HG03520 (cell line): ENCODE results near the gene PRDM12.
A peak's percentile ranks its signal among the peaks of the same experiment; 100 is the strongest.

Experiments
- ATAC-seq: cut with Tn5 transposase; IDR thresholded peaks from one replicate; pipeline ENCODE4 v1.9.1; 2021; ENCODE audit warnings: mild to moderate bottlenecking, moderate library complexity; ENCODE audit not compliant: unreplicated experiment

PRDM12 gene

DNA sequence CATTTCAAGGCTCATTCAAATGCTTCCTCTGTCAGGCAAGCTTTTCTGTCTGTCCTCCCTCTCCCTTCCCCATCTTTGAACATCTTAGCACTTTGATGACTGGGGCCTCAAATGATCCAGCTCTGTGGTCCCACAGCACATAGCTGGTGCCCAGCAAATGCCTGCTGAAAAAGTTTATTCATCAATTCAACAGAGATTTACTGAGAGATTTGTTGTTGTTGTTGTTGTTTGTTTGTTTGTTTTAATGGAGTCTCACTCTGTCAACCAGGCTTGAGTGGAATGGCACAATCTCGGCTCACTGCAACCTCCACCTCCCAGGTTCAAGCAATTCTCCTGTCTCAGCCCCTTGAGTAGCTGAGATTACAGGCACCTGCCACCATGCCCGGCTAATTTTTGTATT, 23.2 kb downstream of the PRDM12 start:
- ATAC-seq = no peak

DNA sequence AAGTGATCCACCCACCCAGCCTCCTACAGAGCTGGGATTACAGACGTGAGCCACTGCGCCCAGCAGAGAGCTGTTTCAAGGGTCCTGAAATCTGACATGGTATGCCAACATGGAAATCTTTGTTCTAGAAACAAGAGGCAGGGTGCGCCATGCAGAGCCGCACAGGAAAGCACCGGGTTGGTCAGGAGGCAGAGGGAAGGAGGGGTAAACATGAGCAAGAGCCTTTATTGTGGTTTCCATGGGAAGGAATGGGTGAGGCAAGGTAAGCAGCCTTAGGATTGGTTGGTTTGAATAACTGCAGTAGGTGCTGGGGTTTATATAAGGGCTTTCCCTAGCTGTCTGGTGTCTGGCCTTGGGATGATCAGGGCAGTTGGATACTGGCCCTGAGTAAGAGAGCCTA, 23.7 kb downstream of the PRDM12 start:
- no peak for ATAC-seq

DNA sequence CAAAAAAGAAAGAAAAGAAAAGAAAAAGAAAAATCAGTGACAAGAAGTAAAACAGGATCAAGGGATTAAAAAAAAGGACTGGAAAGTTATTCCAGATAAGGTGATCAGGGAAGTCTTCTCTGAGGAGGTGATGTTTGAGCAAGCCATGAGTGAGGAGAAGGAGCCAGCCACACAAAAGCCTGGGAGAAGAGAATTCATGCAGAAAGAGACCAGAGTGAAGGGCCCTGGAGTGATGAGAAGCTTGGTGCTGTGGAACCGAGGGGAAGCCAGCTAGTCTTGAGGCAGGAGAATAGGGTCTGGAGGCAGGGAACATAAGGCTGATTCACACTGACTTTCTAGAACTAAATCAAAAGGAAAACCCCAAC, 25.2 kb downstream of the PRDM12 start:
- ATAC-seq = no peak

DNA sequence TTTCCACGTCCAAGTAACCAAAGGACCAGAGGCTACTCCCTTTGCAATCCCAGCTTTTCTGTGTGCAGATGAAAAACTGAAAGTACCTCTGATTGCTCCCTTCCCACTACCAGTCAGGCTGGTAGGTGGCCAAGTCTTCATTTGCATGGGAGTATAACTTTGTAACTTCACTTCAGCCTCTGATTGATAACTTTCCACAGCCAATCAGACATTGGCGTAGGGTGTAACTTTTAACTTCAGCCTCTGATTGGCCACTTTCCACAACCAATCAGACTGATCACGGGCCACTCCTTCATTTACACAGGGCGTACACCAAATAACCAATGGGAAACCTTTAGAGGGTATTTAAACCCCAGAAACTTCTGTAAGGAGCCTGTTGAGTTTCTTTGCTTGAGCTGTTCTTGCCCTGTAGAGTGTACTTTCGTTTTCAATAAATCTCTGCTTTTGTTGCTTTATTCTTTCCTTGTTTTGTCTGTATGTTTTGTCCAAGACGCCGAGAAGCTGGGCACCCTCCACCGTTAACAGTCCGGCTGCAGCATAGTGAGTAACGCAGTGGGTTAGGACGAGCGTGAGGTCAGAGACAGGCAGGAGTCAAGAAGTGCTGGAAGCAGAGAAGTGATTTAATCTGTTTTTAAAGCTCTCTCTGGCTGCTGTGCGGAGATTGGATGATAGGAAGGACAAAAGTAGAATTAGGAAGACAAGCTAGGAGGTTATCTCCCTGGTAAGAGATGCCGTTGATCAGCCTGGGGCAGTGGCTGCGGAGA, 25.7 kb downstream of the PRDM12 start:
- ATAC-seq = no peak

DNA sequence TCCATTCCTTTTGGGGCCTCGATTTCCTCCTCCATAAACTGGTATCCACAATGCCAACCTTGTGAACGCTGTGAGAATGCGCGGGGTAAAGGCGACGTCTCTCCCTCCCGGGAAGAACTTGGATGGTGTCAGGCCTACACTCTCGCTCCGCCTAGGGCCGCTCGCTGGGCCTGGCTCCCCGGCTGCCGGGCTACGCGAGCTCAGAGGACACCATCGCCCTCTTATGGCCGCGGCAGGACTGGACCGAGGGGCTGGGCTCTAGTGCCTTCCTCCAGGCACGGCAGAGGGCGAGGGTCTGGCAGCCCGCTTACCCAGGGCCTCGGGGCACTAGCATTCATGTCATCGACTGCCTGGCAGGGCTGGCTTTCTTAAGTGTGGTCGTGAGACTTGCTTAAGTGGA, 27.9 kb downstream of the PRDM12 start:
- ATAC-seq = no peak

DNA sequence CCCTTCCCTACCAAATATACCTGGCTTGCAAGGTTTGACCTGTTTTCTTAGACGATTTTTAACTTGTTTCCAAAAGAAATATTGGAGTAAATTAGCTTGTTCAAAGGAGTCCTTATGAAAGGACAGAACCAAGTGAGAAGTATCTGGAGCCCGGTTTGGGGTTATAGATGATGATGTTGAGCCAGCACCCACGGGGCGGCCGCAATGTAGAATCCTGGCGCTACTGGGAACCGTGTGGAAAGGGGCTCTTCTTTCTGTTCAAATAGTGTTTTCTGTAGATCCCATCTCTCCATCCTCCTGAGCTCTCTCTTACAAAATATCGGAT, 28.7 kb downstream of the PRDM12 start:
- no peak for ATAC-seq

DNA sequence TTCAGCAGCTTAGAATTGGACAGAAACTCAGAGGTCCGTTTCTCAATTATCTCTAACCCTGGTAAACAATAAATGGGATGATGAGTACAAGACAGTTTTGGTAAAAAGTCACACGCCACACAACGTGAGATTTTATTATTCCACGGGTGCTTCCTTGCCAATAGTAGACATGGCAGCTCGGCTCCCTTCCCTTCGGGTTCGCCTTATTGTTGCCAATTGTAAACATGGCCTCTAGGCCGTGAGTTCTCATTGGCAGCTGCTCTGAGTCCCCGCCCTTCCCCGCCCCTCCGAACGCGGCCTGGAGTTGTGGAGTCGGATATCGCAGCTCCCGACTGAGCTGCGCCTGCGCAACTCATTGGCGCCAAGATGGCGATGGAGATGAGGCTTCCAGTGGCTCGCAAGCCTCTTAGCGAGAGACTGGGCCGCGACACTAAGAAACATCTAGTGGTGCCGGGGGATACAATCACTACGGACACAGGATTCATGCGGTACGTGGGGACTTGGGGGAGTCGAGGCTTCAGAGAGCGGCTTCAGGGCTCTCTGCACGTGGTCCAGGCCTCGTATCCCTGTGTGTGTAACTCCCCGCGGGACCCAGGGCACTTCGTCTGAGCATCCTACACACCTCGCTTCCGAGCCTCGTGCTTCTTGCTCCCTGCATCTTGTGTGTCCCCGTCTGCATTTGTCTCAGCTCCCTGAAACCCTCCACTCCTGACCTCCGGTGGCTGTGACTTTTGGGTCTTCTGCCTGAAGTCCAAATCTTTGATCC, 29.2 kb downstream of the PRDM12 start, which contains the start of gene EXOSC2:
TSS of gene EXOSC2 (plus strand) at position 355 of the 766 bp plus-strand sequence. CDS start at position 367, 12 bp downstream.
- peak; percentile 89 for ATAC-seq

DNA sequence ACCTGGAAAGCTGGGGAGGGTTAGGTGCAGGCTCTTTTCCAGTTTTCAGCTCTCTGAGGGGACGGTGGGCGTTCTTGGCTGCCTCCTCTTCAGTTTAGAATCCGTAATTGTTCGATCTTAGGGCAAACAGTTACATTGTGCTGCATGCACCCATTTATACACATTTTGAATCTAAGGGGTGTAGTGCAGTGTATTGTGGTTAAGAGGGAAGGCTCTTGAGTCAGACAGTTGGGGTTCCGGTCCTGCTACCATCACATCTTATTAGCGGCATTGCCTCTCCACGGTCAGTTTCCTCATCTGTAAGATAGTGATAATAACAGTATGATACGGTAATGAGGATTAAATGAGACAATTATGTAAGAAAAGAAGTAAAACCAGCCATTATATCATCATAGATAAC, 29.8 kb downstream of the PRDM12 start:
- no peak for ATAC-seq

DNA sequence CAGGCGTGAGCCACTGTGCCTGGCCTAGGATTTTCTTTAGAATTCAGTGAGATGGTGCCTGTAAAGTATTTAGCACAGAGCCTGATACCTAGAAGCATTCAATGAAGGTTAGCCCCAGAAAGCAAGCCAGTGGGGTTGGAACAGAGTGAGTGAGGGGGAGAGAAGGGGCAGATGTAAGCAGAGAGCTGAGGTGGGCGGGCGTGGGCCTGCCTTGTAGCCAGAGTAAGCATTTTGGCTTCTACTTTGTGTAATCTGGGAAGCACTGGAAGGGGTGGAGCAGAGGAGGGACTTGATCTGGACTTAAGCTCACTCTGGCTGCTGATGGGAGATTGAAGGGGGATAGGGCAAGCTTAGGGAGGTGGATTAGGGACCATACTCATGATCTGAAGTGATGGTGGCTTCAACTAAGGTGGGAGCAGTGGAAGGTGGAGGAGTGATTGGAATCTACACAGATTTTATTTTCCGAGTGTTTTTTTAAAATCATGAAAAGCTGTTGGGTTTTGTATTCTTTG, 31.8 kb downstream of the PRDM12 start:
- no peak for ATAC-seq

DNA sequence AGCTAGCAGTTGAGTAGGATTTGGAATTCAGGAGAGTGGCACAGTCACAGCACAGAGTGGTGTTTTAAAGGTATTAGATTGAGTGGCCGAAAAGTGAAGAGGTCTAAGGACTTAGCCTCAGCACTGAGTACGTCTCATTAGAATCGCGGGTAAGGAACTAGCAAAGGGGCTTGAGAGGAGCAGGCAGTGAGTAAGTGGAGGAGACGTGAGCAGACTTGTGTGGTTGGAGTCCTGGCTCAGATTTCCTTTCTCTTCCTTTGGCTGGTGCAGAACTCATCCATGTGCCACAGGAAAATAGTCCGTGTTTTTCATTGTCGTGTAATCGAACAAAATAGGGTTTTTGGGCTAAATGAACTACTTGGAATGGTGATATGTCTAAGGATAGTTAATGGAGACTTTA, 32.6 kb downstream of the PRDM12 start:
- no peak for ATAC-seq

DNA sequence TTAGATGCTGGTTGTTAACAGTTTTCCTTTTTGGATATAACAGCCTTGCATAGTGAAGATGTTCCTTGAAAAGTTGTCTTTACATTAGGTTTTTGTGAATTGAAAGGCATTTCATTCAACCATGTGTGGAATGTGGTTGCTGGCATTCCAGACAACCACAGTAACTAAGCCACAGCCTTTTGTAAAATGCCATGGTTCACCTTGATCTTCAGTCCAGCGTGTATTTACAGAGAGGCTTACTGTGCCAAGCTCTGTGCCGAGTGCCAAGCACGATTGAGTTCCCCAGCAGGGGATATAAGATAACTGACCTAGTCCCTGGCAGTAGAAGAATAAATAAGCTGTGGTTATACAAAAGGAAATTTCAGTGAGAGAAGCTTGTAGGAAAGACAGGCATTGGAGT, 34.1 kb downstream of the PRDM12 start:
- ATAC-seq = no peak

DNA sequence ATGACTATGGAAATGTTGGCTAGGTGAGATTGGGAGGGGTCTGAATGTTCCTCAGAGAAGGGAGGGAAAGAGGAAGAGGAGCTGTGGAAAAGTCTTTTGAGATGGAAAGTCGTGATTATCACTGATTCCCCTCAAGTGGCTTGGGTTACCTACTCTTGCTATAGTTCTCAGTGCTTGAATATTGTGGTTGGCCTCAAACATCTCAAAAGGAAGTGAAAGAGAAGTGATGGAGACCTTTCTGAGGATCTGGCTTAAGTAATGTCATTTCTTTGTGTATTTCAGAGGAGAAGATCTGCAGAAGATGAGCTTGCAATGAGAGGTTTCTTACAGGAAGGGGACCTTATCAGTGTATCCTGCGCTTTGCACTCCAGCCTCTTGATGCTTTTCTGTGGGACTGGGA, 34.7 kb downstream of the PRDM12 start:
- ATAC-seq = no peak

DNA sequence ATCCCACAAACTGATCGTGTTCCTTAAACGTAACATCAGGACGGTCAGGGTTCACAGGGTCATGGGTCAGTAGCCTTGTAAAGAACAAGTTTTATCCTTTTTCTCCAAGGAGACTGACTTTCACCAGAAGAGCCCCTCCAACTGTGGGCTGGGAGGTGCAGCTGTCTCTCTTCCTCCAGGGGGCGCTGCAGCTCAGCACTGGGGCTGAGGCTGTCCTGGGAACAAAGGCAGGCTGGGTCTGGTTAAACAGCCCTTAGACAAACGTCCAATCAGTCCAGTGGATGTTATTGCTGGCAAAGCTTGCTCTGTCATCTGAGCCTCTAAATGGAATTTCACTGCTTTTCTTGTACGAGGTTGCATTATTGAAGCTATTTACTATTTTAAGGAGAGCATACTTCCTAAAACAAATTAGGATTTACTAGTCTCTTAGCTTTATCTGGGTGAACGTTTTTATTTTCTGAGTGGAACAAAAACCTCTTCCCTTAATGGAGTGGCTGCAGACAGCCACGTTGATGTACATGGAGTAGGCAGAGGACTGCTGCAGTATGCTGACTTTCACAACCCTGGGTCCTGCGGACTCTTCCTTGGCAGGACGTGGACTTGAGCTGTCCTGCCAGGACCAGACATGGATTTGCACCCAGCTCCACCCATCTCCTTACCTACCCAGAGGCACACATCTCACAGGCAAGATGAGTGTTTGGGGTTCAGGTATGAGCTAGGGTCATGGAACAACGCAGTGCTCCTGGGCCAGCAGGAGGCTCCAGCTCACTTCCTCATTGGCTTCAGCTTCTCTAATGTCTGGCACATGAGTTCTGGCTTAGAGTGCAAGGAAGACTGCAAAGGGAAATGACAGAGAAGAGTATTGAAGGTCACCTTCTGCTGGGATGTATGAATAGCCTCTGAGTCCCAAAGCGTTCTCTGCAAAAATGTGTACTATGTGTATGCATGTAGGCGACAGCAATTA, 36.9 kb downstream of the PRDM12 start:
- no peak for ATAC-seq

DNA sequence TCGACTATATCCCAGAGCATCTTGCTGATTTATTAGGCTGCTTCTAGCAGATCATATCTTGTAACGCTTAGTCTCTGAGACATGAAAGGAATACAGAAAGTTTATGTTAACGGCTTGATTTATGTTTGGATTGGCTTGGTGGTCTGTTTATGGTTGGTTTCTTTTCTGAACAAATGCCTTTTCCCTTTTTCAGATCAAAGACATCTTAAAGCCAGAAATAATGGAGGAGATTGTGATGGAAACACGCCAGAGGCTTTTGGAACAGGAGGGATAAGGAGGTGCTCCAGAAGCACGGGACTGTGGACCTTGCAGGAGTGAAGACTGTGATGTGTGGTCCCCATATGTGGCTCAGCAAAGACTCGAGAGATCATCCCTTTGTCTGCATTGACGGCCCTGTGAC, 39.1 kb downstream of the PRDM12 start:
- ATAC-seq = no peak

DNA sequence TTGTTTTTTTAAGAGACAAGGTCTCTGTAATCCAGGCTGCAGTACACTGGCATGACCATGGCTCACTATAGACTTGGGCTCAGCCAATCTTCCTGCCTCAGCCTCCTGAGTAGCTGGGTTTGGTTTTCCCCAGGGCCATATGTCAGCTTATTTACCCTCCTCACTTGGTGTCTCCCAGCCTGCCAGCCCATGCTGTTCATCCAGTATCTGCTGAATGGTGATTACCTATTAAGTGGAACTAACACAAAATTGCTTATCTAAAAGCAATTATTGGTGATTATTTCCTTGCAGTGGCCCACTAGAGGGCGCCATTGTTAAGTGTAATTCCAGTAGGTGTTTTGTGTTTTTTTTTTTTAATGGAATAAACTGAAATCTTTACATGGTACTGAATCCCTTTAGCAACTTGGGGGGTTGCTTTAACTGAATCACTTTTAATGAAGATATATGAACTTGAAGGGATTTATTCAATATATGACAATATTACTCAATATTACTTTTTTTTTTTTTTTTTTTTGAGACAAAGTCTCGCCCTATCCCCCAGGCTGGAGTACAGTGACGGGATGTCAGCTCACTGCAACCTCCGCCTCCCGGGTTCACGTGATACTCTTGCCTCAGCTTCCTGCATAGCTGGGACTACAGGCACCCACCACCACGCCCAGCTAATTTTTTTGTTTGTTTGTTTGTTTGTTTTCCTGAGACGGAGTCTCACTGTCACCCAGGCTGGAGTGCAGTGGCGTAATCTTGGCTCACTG, 43.0 kb downstream of the PRDM12 start:
- ATAC-seq = no peak

DNA sequence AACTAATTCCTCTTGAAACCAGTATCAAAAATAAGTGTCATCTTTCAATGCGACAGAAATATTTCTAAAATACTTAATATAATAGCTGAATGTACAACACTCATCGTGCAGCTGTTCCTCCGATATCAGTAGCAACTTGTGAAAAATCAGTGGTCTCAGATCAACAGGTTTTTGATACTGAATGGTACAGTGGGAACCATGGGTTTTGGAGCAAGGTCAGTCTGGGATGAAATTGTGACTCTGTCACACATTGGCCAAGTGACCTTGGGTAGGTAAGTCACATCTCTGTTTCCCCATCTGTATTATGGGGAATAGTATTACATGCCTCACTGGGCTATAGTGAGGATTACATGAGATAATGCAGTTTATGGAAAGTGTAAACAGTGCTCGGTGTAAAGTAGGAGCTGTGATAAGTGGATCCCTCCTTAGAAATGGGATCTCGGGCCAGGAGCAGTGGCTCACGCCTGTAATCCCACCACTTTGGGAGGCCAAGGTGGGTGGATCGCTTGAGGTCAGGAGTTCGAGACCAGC, 46.5 kb downstream of the PRDM12 start:
- no peak for ATAC-seq

DNA sequence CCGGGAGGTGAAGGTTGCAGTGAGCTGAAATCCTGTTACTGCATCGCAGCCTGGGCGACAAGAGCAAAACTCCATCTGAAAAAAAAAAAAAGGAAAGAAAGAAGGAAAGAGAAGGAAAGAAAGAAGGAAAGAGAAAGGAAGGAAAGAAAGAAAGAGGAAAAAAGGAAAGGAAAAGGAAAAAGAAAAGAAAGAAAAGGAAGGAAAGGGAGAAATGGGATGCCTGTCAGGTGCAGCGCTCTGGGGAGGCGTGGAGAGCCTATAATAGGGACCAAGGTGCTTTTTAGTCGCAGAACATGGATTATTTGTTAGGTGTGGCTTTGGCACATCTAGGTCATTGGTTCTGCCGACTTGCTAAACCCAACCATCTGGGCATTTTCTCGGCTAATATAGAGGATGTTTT, 47.1 kb downstream of the PRDM12 start:
- ATAC-seq = no peak

DNA sequence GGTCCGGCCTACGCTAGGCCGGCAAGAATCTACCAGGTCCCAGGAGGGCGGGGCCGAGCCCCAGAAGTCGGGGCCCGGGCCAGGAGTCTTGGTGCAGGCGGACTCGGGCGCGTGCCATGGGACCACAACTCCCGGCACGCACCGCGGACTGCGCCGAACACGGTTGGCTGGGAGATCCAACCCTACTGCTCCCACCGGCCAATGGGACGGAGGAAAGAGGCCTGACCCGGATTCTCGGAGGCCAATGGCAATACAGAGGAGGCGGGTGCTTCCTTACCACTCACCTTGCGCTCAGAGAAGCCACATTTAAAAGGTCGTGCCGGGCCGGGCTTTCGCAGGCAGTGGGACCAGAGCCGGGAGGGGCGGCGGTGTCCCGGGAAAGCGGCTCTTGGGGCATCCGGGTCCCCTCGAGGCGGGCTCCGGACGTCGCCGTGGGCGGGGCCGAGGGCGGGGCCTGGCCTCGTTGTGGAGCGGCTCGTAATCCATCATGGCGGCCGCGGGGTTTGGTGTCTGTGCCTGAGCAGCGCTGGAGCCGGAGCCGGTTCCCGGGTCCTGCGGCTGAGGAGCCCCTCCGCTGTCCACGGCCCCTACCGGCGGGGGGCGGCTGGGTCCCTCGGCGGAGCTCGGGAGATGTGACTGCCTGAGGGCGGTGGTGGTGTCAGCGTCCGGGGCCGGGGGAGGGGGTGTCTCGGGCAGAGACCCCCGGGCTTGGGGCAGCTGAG, 48.3 kb downstream of the PRDM12 start:
- ATAC-seq = peak; percentile 95

DNA sequence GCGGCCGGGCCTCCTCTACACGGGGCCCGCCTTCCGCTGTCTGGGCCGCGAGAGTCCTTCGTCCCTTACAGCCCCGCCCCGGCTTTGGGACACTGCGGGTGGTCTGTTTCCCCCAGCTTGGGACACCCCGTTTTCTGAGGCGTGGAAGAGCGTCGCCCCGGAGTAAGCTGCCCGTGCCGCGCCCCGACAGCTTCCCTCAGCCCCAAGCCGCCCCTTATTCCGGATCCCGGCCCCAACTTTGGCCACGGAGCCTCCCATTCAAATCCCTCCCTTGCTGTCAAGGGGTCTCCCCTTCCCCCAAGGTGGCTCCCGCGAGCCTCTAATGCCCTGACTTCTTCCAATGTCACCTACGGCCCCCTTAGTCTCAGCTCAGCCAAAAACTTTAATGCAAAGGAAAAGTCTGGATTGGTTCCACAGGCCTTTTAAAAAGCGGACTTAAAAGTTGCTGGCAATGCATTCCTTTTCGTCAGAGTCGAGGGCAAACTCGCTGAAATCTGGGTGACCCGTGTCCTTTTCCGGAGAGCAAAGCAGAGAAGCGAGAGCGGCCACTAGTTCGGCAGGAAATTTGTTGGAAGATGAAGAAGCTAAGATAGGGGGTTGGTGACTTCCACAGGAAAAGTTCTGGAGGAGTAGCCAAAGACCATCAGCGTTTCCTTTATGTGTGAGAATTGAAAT, 49.0 kb downstream of the PRDM12 start:
- no peak for ATAC-seq
